Transverse colon (tissue), 4 donors: ENCODE data around the gene NEDD4L. TPM values are rescaled to one million over a fixed set of nuclear protein-coding genes. Genes with fewer than 3 reads are reported as not detected.

Source experiments
- DNase-seq: peaks from one replicate; pipeline ENCODE4 v3.0.0-alpha.2; 2019
- H3K27ac ChIP-seq, 4 donors: fragments of 200-600 bp; sonication (generic); 2 replicates each; pipeline ENCODE4 v1.5.1; 2016 to 2018; ENCODE audit warnings: inconsistent platforms in 4 of 4
- H3K27me3 ChIP-seq: fragments of 200-600 bp; sonication (generic); 2 replicates; pipeline ENCODE4 v1.5.1; 2017; ENCODE audit warnings: inconsistent platforms
- H3K36me3 ChIP-seq, 4 donors: fragments of 200-600 bp; sonication (generic); 2 replicates each; pipeline ENCODE4 v1.5.1; 2017 to 2019; ENCODE audit warnings: inconsistent platforms in 4 of 4
- H3K4me1 ChIP-seq, 4 donors: fragments of 200-600 bp; sonication (generic); 2 replicates each; pipeline ENCODE4 v1.5.1; 2017 to 2020; ENCODE audit warnings: inconsistent platforms in 4 of 4
- H3K4me3 ChIP-seq, 4 donors: fragments of 200-600 bp; sonication (generic); 1 replicate in 1 of 4; 2 replicates in 3 of 4; pipeline versions ENCODE4 v1.5.1 to v1.6.1; 2017 to 2019; ENCODE audit warnings: inconsistent platforms in 4 of 4
- H3K9me3 ChIP-seq, 2 donors: fragments of 200-600 bp; sonication (generic); 2 replicates each; pipeline ENCODE4 v1.5.1; 2017 to 2019; ENCODE audit warnings: inconsistent platforms in 2 of 2
- CTCF ChIP-seq, 5 experiments: fragments of 200-600 bp in 3 of 5; fragments of 450-650 bp in 2 of 5; sonication (generic) in 3 of 5; IDR thresholded peaks; 1 replicate in 2 of 5; 2 replicates in 3 of 5; pipeline ENCODE4 v1.5.1; 2016 to 2017; ENCODE audit warnings: antibody characterized with exemption in 5 of 5, inconsistent platforms in 3 of 5, mild to moderate bottlenecking in 2 of 5, moderate library complexity in 1 of 5
- EP300 ChIP-seq: sonication (generic); formaldehyde crosslinking; IDR thresholded peaks from one replicate; pipeline ENCODE4 v1.6.1; 2017; ENCODE audit warnings: antibody characterized with exemption, low read depth
- POLR2A ChIP-seq: fragments of 450-650 bp; IDR thresholded peaks from one replicate; pipeline ENCODE4 v1.6.1; 2016; ENCODE audit warnings: antibody characterized with exemption, mild to moderate bottlenecking, moderate library complexity
- POLR2AphosphoS5 ChIP-seq, 3 donors: sonication (generic); formaldehyde crosslinking; IDR thresholded peaks; one replicate each; pipeline ENCODE4 v1.6.1; 2016; ENCODE audit warnings: antibody characterized with exemption in 3 of 3
- WGBS, 2 donors: methylation state at CpG; one replicate each; pipeline ENCODE4 v1.1.5; 2018; ENCODE audit warnings: low coverage in 1 of 2; 5-methylcytosine and 5-hydroxymethylcytosine counted together
- in situ Hi-C, 4 donors: fragments of 200-750 bp; cut with MboI; loops; one replicate each; pipeline versions ENCODE4 v1.15.0 to v1.15.1; 2017; ENCODE audit warnings: low sequenced_read_pairs in 3 of 4, low pct_ligation_motif_present in 1 of 4, low pct_unique_long_range_greater_than_20kb in 1 of 4
- intact Hi-C: fragments of 100-400 bp; cut with DNase I; formaldehyde crosslinking; loops from one replicate; pipeline ENCODE4 v1.15.1; 2023; ENCODE audit warnings: low total_unique reads
- total RNA-seq, 4 donors: library from RNA; depleted of rRNA; stranded (reverse); fragments of >200 nt; gene quantifications; one replicate each; pipeline ENCODE4 v1.1.0, GENCODE V29; 2016

The NEDD4L gene
- total RNA-seq, 4 donors from 2014 or later = 217 to 773 (median 305) TPM

GRCh38 chr18:58416014-58416703 is 372.1 kb downstream of the NEDD4L start:
- TF ChIP-seq POLR2AphosphoS5 (IDR thresholded peaks at IDR 0.05) = no peak
- TF ChIP-seq EP300 = no peak
- TF ChIP-seq CTCF (IDR thresholded peaks at IDR 0.05) = no peak
- no peak for TF ChIP-seq POLR2A
- Histone ChIP-seq H3K4me1 (peaks cover 3 to 12% (median 6%) of the 10 kb centered on the region in 4 donors), H3K4me3 (no peak overlapping the region), H3K36me3 (no peaks in the 10 kb centered on the region), H3K27ac (no peak overlapping the region), H3K9me3 (no peaks in the 10 kb centered on the region), H3K27me3 (no peaks in the 10 kb centered on the region)
- intact Hi-C loops = no loop called here
- in situ Hi-C loops = loop anchor here in 1 of 4 donors (25.0 kb wide), 1 partner anchor 346 kb away; no protein-coding TSS in a partner anchor
- 66 to 78% methylated on average over 3 to 7 of the region's 7 CpGs for whole genome bisulfite sequencing, 2 donors
- no peak for DNase-seq

- no peaks in the 10 kb centered on the region for H3K27me3 ChIP-seq
- TF ChIP-seq CTCF (IDR thresholded peaks at IDR 0.05) (no peak), POLR2AphosphoS5 (IDR thresholded peaks at IDR 0.05) (no peak)
- H3K9me3 ChIP-seq = no peaks in the 10 kb centered on the region
- no peak overlapping the region for H3K4me3 ChIP-seq
- intact Hi-C loops = no loop called here
- H3K27ac ChIP-seq = no peak overlapping the region
- H3K4me1 ChIP-seq = peaks cover 3 to 12% (median 6%) of the 10 kb centered on the region in 4 donors
- 76% methylated on average over 16 of the region's 16 CpGs; no CpG with 5 or more reads in 1 of the 2 donors for WGBS, 2 donors
- no peaks in the 10 kb centered on the region for H3K36me3 ChIP-seq
- DNase-seq = no peak
- in situ Hi-C loops = loop anchor here in 1 of 4 donors (25.0 kb wide), 1 partner anchor 345 kb away; no protein-coding TSS in a partner anchor
Observed at GRCh38 chr18:58416704-58417683, 373.0 kb downstream of the NEDD4L start.

- no peaks in the 10 kb centered on the region for H3K27me3 ChIP-seq
- intact Hi-C loops = no loop called here
- TF ChIP-seq POLR2AphosphoS5 (IDR thresholded peaks at IDR 0.05) = no peak
- TF ChIP-seq POLR2A = no peak
- TF ChIP-seq EP300 = no peak
- TF ChIP-seq CTCF (IDR thresholded peaks at IDR 0.05) = no peak
- no peak overlapping the region for H3K27ac ChIP-seq
- no peaks in the 10 kb centered on the region for H3K36me3 ChIP-seq
- H3K4me3 ChIP-seq = no peak overlapping the region
- H3K9me3 ChIP-seq = no peaks in the 10 kb centered on the region
- in situ Hi-C loops = loop anchor here in 1 of 4 donors (25.0 kb wide), 1 partner anchor 345 kb away; no protein-coding TSS in a partner anchor
- DNase-seq = no peak
- peaks cover 3 to 12% (median 6%) of the 10 kb centered on the region in 4 donors for H3K4me1 ChIP-seq
- WGBS, 2 donors = 64 to 80% methylated on average over 4 to 6 of the region's 6 CpGs
Observed at GRCh38 chr18:58417752-58418151, 373.7 kb downstream of the NEDD4L start.

- DNase-seq = no peak
- Histone ChIP-seq H3K36me3 (no peaks in the 10 kb centered on the region), H3K4me1 (peaks cover 3 to 12% (median 6%) of the 10 kb centered on the region in 4 donors), H3K9me3 (no peaks in the 10 kb centered on the region), H3K27ac (no peak overlapping the region), H3K4me3 (no peak overlapping the region), H3K27me3 (no peaks in the 10 kb centered on the region)
- intact Hi-C loops (no loop called here), in situ Hi-C loops (loop anchor here in 1 of 4 donors (25.0 kb wide), 1 partner anchor 344 kb away; no protein-coding TSS in a partner anchor)
- 96 to 100% methylated on average over 4 of the region's 4 CpGs for WGBS, 2 donors
- TF ChIP-seq POLR2AphosphoS5 (IDR thresholded peaks at IDR 0.05) (no peak), POLR2A (no peak), EP300 (no peak), CTCF (IDR thresholded peaks at IDR 0.05) (no peak)
Observed at GRCh38 chr18:58418361-58418760, 374.3 kb downstream of the NEDD4L start.
